ENCODE results near the gene CFAP54.

DNA sequence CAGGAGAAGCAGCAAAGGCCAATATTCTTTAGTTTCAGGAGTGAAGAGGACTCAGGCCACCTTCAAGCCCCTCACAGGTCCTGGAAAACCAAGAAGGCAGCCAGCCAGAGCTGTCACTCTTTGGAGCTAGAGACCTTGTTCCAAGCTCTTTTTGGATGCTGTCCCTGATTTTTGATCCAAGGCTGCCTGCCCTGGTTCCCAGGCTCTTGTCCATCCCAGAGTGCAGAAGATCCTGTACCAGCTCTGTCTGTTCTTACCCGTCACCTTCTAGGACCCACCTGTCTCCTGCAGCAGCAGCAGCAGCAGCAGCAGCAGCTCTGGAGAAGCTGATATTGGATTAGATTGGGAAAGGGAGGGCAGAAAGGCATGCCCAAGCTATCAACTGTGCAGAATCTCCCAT lies 260.6 kb downstream of the CFAP54 start:
- TF ChIP-seq, protein P1, sequence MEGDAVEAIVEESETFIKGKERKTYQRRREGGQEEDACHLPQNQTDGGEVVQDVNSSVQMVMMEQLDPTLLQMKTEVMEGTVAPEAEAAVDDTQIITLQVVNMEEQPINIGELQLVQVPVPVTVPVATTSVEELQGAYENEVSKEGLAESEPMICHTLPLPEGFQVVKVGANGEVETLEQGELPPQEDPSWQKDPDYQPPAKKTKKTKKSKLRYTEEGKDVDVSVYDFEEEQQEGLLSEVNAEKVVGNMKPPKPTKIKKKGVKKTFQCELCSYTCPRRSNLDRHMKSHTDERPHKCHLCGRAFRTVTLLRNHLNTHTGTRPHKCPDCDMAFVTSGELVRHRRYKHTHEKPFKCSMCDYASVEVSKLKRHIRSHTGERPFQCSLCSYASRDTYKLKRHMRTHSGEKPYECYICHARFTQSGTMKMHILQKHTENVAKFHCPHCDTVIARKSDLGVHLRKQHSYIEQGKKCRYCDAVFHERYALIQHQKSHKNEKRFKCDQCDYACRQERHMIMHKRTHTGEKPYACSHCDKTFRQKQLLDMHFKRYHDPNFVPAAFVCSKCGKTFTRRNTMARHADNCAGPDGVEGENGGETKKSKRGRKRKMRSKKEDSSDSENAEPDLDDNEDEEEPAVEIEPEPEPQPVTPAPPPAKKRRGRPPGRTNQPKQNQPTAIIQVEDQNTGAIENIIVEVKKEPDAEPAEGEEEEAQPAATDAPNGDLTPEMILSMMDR (IDR thresholded peaks at IDR 0.05), result no peak
- TF ChIP-seq, protein P2, sequence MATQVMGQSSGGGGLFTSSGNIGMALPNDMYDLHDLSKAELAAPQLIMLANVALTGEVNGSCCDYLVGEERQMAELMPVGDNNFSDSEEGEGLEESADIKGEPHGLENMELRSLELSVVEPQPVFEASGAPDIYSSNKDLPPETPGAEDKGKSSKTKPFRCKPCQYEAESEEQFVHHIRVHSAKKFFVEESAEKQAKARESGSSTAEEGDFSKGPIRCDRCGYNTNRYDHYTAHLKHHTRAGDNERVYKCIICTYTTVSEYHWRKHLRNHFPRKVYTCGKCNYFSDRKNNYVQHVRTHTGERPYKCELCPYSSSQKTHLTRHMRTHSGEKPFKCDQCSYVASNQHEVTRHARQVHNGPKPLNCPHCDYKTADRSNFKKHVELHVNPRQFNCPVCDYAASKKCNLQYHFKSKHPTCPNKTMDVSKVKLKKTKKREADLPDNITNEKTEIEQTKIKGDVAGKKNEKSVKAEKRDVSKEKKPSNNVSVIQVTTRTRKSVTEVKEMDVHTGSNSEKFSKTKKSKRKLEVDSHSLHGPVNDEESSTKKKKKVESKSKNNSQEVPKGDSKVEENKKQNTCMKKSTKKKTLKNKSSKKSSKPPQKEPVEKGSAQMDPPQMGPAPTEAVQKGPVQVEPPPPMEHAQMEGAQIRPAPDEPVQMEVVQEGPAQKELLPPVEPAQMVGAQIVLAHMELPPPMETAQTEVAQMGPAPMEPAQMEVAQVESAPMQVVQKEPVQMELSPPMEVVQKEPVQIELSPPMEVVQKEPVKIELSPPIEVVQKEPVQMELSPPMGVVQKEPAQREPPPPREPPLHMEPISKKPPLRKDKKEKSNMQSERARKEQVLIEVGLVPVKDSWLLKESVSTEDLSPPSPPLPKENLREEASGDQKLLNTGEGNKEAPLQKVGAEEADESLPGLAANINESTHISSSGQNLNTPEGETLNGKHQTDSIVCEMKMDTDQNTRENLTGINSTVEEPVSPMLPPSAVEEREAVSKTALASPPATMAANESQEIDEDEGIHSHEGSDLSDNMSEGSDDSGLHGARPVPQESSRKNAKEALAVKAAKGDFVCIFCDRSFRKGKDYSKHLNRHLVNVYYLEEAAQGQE (IDR thresholded peaks at IDR 0.05; ENCODE audit: low read depth, low read length), result no peak
- no peak for TF ChIP-seq SIN3A (IDR thresholded peaks at IDR 0.05; ENCODE audit: borderline replicate concordance, low read depth, low read length)
- TF ChIP-seq POLR2AphosphoS5 (IDR thresholded peaks at IDR 0.05; ENCODE audit: low read depth, low read length), result no peak
